Vagina (tissue), 2 donors: ENCODE measurements around the gene PTK7.

ENCODE experiments used
- CTCF ChIP-seq, 3 experiments: fragments of 450-650 bp in 2 of 3; fragments of 200-600 bp in 1 of 3; sonication (generic) in 1 of 3; IDR thresholded peaks; one replicate each; pipeline ENCODE4 v1.5.1; 2017 to 2019; ENCODE audit warnings: antibody characterized with exemption in 3 of 3, mild to moderate bottlenecking in 2 of 3, moderate library complexity in 2 of 3
- POLR2A ChIP-seq, 2 donors: fragments of 450-650 bp; IDR thresholded peaks; one replicate each; pipeline ENCODE4 v1.6.1; 2017; ENCODE audit warnings: antibody characterized with exemption in 2 of 2, mild to moderate bottlenecking in 2 of 2, moderate library complexity in 2 of 2
- POLR2AphosphoS5 ChIP-seq, 2 donors: sonication (generic); formaldehyde crosslinking; IDR thresholded peaks; one replicate each; pipeline ENCODE4 v1.9.0; 2017; ENCODE audit warnings: antibody characterized with exemption in 2 of 2, mild to moderate bottlenecking in 2 of 2, low read depth in 1 of 2; ENCODE audit not compliant: insufficient read depth in 1 of 2

- no peak for TF ChIP-seq CTCF (IDR thresholded peaks at IDR 0.05)
- no peak for TF ChIP-seq POLR2AphosphoS5 (IDR thresholded peaks at IDR 0.05; ENCODE audit: insufficient read depth in 1 of 2, low read depth in 1 of 2)
- TF ChIP-seq POLR2A (IDR thresholded peaks at IDR 0.05): no peak
Measured at GRCh38 chr6:43091436-43091991, 15.4 kb downstream of the PTK7 start.
